ENCODE data around the gene HEY2. TPM values are rescaled to one million over a fixed set of nuclear protein-coding genes. Genes with fewer than 3 reads are reported as not detected.

Gene HEY2
- total RNA-seq, 1 experiment from 2014 or later, result 6.6 TPM

GRCh38 chr6:125769147-125769783 lies 19.8 kb downstream of the HEY2 start:
- Mint-ChIP-seq H3K36me3 (ENCODE audit: insufficient read depth in 1 of 3, low read depth in 3 of 3) (peaks cover 0 to 4% (median 3%) of the 10 kb centered on the region in 3 experiments; a peak in 5 of 7 replicates), H3K27ac (peak overlapping the region in 1 of 3 experiments; percentile 20; a peak in 1 of 7 replicates), H3K4me3 (no peak overlapping the region), H3K9me3 (peaks cover 4 to 8% of the 10 kb centered on the region in 2 experiments; a peak in 4 of 5 replicates), H3K4me1 (no peaks in the 10 kb centered on the region; a peak in 1 of 4 replicates), H3K27me3 (ENCODE audit: low read depth) (peaks cover 3% of the 10 kb centered on the region; the same call in 1 of the 2 replicates)
- no peak overlapping the region for H3T11ph ChIP-seq (ENCODE audit: low read length)
- no peak overlapping the region for H3K23ac ChIP-seq (ENCODE audit: insufficient read length, low read depth, low read length)
- H3K14ac ChIP-seq (ENCODE audit: insufficient read depth, low read length), result no peak overlapping the region
- no peak for DNase-seq
- H4K8ac ChIP-seq (replicated peaks; ENCODE audit: insufficient read length, low read depth, low read length), result no peak overlapping the region
- H3K23me2 ChIP-seq (ENCODE audit: insufficient read length, low read depth, low read length, poor library complexity, severe bottlenecking), result no peaks in the 10 kb centered on the region
- H3K27ac ChIP-seq (ENCODE audit: insufficient read length, low read depth, low read length), result no peak overlapping the region
- WGBS (ENCODE audit: extremely low coverage, insufficient read length, low lambda C conversion rate), result no CpG with 5 or more reads among the region's 6 CpGs
- H3K4ac ChIP-seq (ENCODE audit: low read depth, low read length), result no peak overlapping the region
- no peak overlapping the region for H3K4me2 ChIP-seq (ENCODE audit: insufficient read depth, insufficient read length, low read length)
- no peak overlapping the region for H4K91ac ChIP-seq (ENCODE audit: insufficient read length, low read depth, low read length)
- H3K18ac ChIP-seq (ENCODE audit: insufficient read length, low read depth, low read length), result no peak overlapping the region
- H4K20me1 ChIP-seq (ENCODE audit: control insufficient read depth, insufficient read depth, insufficient read length), result no peaks in the 10 kb centered on the region
- H4K5ac ChIP-seq (ENCODE audit: insufficient read length, low read depth, low read length), result no peak overlapping the region
- H3K4me1 ChIP-seq (ENCODE audit: insufficient read depth, low read length), result no peaks in the 10 kb centered on the region
- no peak overlapping the region for H2AFZ ChIP-seq (ENCODE audit: low read length)
- no peaks in the 10 kb centered on the region for H3K9me3 ChIP-seq (ENCODE audit: control insufficient read depth, low read depth, low read length)
- no peak overlapping the region for H2BK12ac ChIP-seq (ENCODE audit: insufficient read length, low read depth, low read length)
- no peaks in the 10 kb centered on the region for H3K79me1 ChIP-seq (ENCODE audit: insufficient read depth, low read depth, low read length, poor library complexity, severe bottlenecking)
- no peak overlapping the region for H2AK5ac ChIP-seq (ENCODE audit: insufficient read length, low read length)
- H2BK5ac ChIP-seq (ENCODE audit: insufficient read length, low read length), result no peak overlapping the region
- TF ChIP-seq, protein P1, sequence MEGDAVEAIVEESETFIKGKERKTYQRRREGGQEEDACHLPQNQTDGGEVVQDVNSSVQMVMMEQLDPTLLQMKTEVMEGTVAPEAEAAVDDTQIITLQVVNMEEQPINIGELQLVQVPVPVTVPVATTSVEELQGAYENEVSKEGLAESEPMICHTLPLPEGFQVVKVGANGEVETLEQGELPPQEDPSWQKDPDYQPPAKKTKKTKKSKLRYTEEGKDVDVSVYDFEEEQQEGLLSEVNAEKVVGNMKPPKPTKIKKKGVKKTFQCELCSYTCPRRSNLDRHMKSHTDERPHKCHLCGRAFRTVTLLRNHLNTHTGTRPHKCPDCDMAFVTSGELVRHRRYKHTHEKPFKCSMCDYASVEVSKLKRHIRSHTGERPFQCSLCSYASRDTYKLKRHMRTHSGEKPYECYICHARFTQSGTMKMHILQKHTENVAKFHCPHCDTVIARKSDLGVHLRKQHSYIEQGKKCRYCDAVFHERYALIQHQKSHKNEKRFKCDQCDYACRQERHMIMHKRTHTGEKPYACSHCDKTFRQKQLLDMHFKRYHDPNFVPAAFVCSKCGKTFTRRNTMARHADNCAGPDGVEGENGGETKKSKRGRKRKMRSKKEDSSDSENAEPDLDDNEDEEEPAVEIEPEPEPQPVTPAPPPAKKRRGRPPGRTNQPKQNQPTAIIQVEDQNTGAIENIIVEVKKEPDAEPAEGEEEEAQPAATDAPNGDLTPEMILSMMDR (conservative IDR thresholded peaks at IDR 0.05), result no peak
- H3K9ac ChIP-seq (ENCODE audit: extremely low read depth, insufficient read length, low read length), result no peak overlapping the region
- H2BK20ac ChIP-seq (ENCODE audit: low read depth, low read length, poor library complexity, severe bottlenecking), result no peak overlapping the region
- H3K27me3 ChIP-seq (ENCODE audit: insufficient read depth, low read length), result no peaks in the 10 kb centered on the region
- H2BK15ac ChIP-seq (ENCODE audit: low read depth, low read length), result no peak overlapping the region
- no peaks in the 10 kb centered on the region for H3K79me2 ChIP-seq (ENCODE audit: insufficient read depth, low read length)
- no peak overlapping the region for H3K56ac ChIP-seq (ENCODE audit: insufficient read length, low read depth, low read length)
- H2BK120ac ChIP-seq (ENCODE audit: low read depth, low read length, poor library complexity, severe bottlenecking), result no peak overlapping the region

Measured in H9 (cell line).